MM.1S (cell line): ENCODE results near the gene E2F6.

Source experiments
- EZH2 ChIP-seq: fragments of 300-600 bp; sonication (generic); optimal IDR thresholded peaks from 2 replicates; pipeline ENCODE3; 2017; ENCODE audit warnings: low read depth, mild to moderate bottlenecking, antibody characterized with exemption, low read length, mixed read lengths
- EZH2phosphoT487 ChIP-seq: fragments of 300-600 bp; sonication (generic); IDR thresholded peaks from 2 replicates; pipeline ENCODE4 v1.6.1; 2018; ENCODE audit warnings: antibody characterized with exemption, low read length
- TF ChIP-seq, protein P1 (sequence below): fragments of 300-600 bp; sonication (generic); IDR thresholded peaks from 2 replicates; pipeline ENCODE4 v1.5.1; 2016; ENCODE audit warnings: antibody characterized with exemption, low read length, mixed read lengths

DNA sequence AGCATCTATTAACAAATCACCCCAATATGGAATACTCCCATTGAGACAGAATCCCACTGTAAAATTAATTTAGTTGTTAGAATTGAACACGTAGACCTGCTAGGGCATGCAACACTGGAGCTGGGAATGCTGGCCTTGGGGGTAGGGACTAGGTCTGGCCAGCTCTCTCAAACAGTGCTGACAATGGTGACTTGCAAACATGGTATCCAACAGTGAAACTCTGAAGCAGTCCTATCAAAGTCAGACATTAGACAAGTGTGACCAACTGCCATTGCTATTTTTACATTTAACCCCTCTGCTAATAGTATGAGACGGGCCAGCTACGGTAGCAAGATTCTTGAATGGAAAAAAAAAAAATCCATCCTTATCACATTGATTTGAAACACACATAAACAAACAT is 7.2 kb downstream of the E2F6 start:
- TF ChIP-seq, protein P1, sequence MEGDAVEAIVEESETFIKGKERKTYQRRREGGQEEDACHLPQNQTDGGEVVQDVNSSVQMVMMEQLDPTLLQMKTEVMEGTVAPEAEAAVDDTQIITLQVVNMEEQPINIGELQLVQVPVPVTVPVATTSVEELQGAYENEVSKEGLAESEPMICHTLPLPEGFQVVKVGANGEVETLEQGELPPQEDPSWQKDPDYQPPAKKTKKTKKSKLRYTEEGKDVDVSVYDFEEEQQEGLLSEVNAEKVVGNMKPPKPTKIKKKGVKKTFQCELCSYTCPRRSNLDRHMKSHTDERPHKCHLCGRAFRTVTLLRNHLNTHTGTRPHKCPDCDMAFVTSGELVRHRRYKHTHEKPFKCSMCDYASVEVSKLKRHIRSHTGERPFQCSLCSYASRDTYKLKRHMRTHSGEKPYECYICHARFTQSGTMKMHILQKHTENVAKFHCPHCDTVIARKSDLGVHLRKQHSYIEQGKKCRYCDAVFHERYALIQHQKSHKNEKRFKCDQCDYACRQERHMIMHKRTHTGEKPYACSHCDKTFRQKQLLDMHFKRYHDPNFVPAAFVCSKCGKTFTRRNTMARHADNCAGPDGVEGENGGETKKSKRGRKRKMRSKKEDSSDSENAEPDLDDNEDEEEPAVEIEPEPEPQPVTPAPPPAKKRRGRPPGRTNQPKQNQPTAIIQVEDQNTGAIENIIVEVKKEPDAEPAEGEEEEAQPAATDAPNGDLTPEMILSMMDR, result no peak
- TF ChIP-seq EZH2 (no peak), EZH2phosphoT487 (no peak)
